GM18502 (cell line): ENCODE measurements around the gene SHC2.
"Not testable (repeated sequence)": the region's sequence is repeated elsewhere in the genome, so short reads cannot be mapped to it uniquely, and the experiment has no call there.

Source experiments
- ATAC-seq: cut with Tn5 transposase; IDR thresholded peaks from one replicate; pipeline ENCODE4 v1.9.1; 2021; ENCODE audit warnings: mild to moderate bottlenecking; ENCODE audit not compliant: unreplicated experiment, poor library complexity

SHC2 gene

DNA sequence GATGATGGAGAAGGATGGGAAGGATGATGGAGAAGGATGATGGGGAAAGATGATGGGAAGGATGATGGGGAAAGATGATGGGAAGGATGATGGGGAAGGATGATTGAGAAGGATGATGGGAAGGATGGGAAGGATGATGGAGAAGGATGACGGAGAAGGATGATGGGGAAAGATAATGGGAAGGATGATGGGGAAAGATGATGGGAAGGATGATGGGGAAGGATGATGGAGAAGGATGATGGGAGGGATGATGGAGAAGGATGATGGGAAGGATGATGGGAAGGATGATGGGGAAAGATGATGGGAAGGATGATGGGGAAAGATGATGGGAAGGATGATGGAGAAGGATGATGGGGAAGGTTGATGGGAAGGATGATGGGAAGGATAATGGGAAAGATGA, 66.0 kb downstream of the SHC2 start:
- ATAC-seq: not testable (repeated sequence)

GRCh38 chr19:393560-393959, 67.3 kb downstream of the SHC2 start:
- ATAC-seq: not testable (repeated sequence)

- ATAC-seq: no peak
These were observed 68.4 kb downstream of the SHC2 start for GRCh38 chr19:392375-392970.

- ATAC-seq: no peak
These were observed 69.0 kb downstream of the SHC2 start for GRCh38 chr19:391726-392374.

GRCh38 chr19:391207-391557, 69.7 kb downstream of the SHC2 start:
- no peak for ATAC-seq

- ATAC-seq: no peak
These were observed 70.2 kb downstream of the SHC2 start for GRCh38 chr19:390386-391206.

GRCh38 chr19:389935-390289, 70.9 kb downstream of the SHC2 start:
- no peak for ATAC-seq

DNA sequence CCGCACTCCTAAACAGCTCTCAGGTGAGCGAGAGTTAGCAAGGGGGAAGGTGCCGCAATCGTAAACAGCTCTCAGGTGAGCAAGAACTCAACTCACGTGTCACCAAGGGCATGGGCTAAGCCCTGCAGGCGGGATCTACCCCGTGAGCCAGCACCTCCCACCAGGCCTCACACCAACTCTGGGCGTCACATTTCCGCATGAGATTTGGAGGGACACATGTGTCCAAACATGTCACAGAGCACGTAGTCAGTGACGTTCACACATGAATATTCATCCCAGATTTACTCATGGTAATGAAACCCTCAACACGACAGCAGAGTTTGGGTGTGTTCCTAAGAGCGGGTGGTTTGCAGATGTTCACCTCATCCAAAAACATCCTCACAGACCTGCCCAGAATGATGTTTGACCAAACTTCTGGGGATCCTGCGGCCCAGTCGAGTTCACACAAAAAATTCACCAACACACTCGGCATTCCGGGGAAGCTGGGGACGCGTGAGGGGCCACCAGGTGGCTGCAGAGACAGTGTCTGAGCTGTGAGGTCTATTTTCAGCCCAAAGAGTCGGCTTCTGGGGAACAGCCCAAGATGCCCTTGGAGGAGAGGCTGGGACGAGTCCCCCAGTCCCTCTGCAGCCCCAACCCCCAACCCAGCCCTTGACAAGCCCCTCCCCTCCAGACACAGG, 71.4 kb downstream of the SHC2 start:
- ATAC-seq: no peak

- no peak for ATAC-seq
These were observed 72.1 kb downstream of the SHC2 start for GRCh38 chr19:388691-389090.

GRCh38 chr19:387777-388176, 73.1 kb downstream of the SHC2 start:
- ATAC-seq: no peak

DNA sequence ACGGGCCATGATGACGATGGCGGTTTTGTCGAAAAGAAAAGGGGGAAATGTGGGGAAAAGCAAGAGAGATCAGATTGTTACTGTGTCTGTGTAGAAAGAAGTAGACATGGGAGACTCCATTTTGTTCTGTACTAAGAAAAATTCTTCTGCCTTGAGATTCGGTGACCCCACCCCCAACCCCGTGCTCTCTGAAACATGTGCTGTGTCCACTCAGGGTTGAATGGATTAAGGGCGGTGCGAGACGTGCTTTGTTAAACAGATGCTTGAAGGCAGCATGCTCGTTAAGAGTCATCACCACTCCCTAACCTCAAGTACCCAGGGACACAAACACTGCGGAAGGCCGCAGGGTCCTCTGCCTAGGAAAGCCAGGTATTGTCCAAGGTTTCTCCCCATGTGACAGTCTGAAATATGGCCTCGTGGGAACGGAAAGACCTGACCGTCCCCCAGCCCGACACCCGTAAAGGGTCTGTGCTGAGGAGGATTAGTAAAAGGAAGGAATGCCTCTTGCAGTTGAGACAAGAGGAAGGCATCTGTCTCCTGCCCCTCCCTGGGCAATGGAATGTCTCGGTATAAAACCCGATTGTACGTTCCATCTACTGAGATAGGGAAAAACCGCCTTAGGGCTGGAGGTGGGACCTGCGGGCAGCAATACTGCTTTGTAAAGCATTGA, 74.1 kb downstream of the SHC2 start:
- ATAC-seq: not testable (repeated sequence)

DNA sequence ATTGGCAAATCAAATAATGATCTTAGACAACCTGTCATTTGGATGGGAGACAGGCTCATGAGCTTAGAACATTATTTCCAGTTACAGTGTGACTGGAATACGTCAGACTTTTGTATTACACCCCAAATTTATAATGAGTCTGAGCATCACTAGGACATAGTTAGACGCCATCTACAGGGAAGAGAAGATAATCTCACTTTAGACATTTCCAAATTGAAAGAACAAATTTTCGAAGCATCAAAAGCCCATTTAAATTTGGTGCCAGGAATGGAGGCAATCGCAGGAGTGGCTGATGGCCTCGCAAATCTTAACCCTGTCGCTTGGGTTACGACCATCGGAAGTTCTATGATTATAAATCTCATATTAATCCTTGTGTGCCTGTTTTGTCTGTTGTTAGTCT, 74.6 kb downstream of the SHC2 start:
- not testable (repeated sequence) for ATAC-seq

DNA sequence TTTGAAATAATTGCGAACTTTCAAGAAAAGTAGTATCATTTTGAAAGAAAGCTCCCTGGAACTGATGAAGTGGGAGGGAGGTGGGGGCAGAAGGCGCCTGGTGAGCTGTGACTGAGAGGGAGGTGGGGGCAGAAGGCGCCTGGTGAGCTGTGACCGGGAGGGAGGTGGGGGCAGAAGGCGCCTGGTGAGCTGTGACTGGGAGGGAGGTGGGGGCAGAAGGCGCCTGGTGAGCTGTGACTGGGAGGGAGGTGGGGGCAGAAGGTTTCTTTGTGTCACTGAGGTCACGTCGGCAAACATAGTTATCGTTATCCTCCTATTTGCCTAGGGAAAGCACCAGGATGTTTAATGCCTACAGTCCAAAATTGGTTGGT, 76.0 kb downstream of the SHC2 start:
- ATAC-seq: no peak

GRCh38 chr19:383922-384798, 76.7 kb downstream of the SHC2 start:
- ATAC-seq: no peak

DNA sequence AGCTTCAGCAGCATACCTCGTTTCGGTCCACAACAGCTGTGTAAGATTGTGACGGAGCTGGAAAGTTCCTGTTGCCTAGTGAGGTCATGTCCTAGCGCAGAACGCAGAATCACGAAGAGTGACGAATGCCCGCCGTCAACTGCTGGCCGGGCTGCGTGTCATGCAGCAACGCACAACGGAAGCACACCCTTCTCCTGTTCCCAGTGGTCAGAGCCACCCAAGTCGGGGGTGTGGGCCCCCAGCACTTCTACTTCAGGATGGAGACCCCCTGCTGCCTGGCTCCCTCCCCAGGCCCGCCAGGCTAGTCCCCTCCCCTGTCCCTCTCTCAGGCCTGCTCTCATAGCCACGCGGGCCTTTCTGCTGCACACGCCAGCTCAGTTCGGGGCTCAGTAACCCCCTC, 77.8 kb downstream of the SHC2 start:
- ATAC-seq: no peak

DNA sequence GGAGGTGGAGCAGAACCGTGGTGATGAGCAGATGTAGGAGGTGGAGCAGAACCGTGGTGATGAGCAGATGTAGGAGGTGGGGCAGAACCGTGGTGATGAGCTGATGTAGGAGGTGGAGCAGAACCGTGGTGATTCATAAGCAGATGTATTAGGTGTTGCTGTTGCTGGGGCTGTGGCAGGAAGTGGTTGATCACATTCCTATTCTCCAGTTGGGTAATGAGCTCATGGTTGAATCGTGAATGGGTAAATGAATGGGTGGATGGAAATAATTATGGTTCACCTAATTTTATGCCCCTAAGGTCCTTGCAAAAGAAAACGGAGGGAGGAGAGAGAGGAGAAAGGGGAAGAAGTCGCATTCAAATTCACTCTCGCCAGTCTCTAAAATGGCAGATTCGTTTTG, 78.3 kb downstream of the SHC2 start:
- not testable (repeated sequence) for ATAC-seq

GRCh38 chr19:381901-382300, 78.9 kb downstream of the SHC2 start:
- ATAC-seq: not testable (repeated sequence)

GRCh38 chr19:380618-381219, 80.1 kb downstream of the SHC2 start:
- ATAC-seq: not testable (repeated sequence)

- ATAC-seq: no peak
These were observed 81.0 kb downstream of the SHC2 start for GRCh38 chr19:379796-380195.
